HepG2 (cell line): Measurements from ENCODE around the gene AAR2. TPM values are rescaled to one million over a fixed set of nuclear protein-coding genes. Genes with fewer than 3 reads are reported as not detected.

Source experiments
- ADNP ChIP-seq: sonication (generic); formaldehyde crosslinking; IDR thresholded peaks from 2 replicates; pipeline ENCODE4 v1.4.0; 2020; ENCODE audit warnings: missing genetic modification reagents
- ARHGAP35 ChIP-seq: sonication (generic); formaldehyde crosslinking; IDR thresholded peaks from 2 replicates; pipeline ENCODE4 v1.9.0; 2022; ENCODE audit warnings: mild to moderate bottlenecking, inconsistent platforms, moderate library complexity, missing genetic modification reagents, borderline replicate concordance
- ATF6 ChIP-seq: sonication (generic); formaldehyde crosslinking; conservative IDR thresholded peaks from 2 replicates; pipeline ENCODE4 v1.4.0; 2020; ENCODE audit warnings: missing genetic modification reagents
- CBX1 ChIP-seq: IDR thresholded peaks from one replicate; pipeline ENCODE4 v1.6.1; 2016; ENCODE audit warnings: antibody characterized with exemption, low read depth
- CENPT ChIP-seq: sonication (generic); formaldehyde crosslinking; IDR thresholded peaks from 2 replicates; pipeline ENCODE4 v1.8.0; 2022; ENCODE audit warnings: low read depth, mild to moderate bottlenecking, moderate library complexity, missing genetic modification reagents
- EP300 ChIP-seq, 3 experiments: sonication (generic) in 1 of 3; formaldehyde crosslinking in 1 of 3; IDR thresholded peaks; 2 replicates each; pipeline versions ENCODE4 v1.5.1 to v1.6.1; 2011 to 2020; ENCODE audit warnings: low read depth in 2 of 3, low read length in 2 of 3, borderline replicate concordance in 1 of 3, improper control_type of control experiment in 1 of 3, mild to moderate bottlenecking in 1 of 3, missing genetic modification reagents in 1 of 3, moderate library complexity in 1 of 3
- FOXO4 ChIP-seq: sonication (generic); formaldehyde crosslinking; conservative IDR thresholded peaks from 2 replicates; pipeline ENCODE4 v1.8.1; 2023; ENCODE audit warnings: missing genetic modification reagents
- MNT ChIP-seq: fragments of 450-650 bp; IDR thresholded peaks from 2 replicates; pipeline ENCODE4 v1.6.1; 2016
- MTA1 ChIP-seq: sonication (generic); formaldehyde crosslinking; IDR thresholded peaks from 2 replicates; pipeline ENCODE4 v1.4.0; 2020; ENCODE audit warnings: missing genetic modification reagents, mild to moderate bottlenecking, borderline replicate concordance
- MTERF4 ChIP-seq: sonication (generic); formaldehyde crosslinking; IDR thresholded peaks from 2 replicates; pipeline ENCODE4 v1.8.0; 2023; ENCODE audit warnings: mild to moderate bottlenecking, missing genetic modification reagents
- NR2F1 ChIP-seq, 2 experiments: fragments of 450-650 bp in 1 of 2; formaldehyde crosslinking in 1 of 2; IDR thresholded peaks; 2 replicates each; pipeline versions ENCODE4 v1.5.0 to v1.6.1; 2016 to 2020; ENCODE audit warnings: mild to moderate bottlenecking in 1 of 2, missing compliant biosample characterization in 1 of 2, missing genetic modification reagents in 1 of 2, moderate library complexity in 1 of 2
- PHF8 ChIP-seq: sonication (generic); formaldehyde crosslinking; IDR thresholded peaks from 2 replicates; pipeline ENCODE4 v1.5.0; 2020; ENCODE audit warnings: missing genetic modification reagents
- SP5 ChIP-seq: IDR thresholded peaks from 2 replicates; pipeline ENCODE4 v1.6.1; 2016; ENCODE audit warnings: low read depth, borderline replicate concordance
- TERF1 ChIP-seq: sonication (generic); formaldehyde crosslinking; IDR thresholded peaks from 2 replicates; pipeline ENCODE4 v1.8.0; 2022; ENCODE audit warnings: mild to moderate bottlenecking, missing genetic modification reagents, moderate library complexity
- ZBTB2 ChIP-seq: sonication (generic); formaldehyde crosslinking; IDR thresholded peaks from 2 replicates; pipeline ENCODE4 v1.8.0; 2022; ENCODE audit warnings: low read depth, missing genetic modification reagents
- ZBTB3 ChIP-seq: sonication (generic); formaldehyde crosslinking; IDR thresholded peaks from 2 replicates; pipeline ENCODE4 v1.4.0; 2020; ENCODE audit warnings: low read depth, mild to moderate bottlenecking, moderate library complexity, missing genetic modification reagents, borderline replicate concordance
- ZNF12 ChIP-seq: sonication (generic); formaldehyde crosslinking; IDR thresholded peaks from 2 replicates; pipeline ENCODE4 v1.5.0; 2020; ENCODE audit warnings: missing genetic modification reagents
- ZNF333 ChIP-seq: sonication (generic); formaldehyde crosslinking; IDR thresholded peaks from 2 replicates; pipeline ENCODE4 v1.4.0; 2020; ENCODE audit warnings: mild to moderate bottlenecking, missing genetic modification reagents, borderline replicate concordance
- ZNF432 ChIP-seq: sonication (generic); formaldehyde crosslinking; IDR thresholded peaks from 2 replicates; pipeline ENCODE4 v1.5.0; 2020; ENCODE audit warnings: missing genetic modification reagents, mild to moderate bottlenecking, borderline replicate concordance
- ZNF549 ChIP-seq: sonication (generic); formaldehyde crosslinking; IDR thresholded peaks from 2 replicates; pipeline ENCODE4 v1.5.0; 2020; ENCODE audit warnings: missing genetic modification reagents
- ZNF557 ChIP-seq: sonication (generic); formaldehyde crosslinking; IDR thresholded peaks from 2 replicates; pipeline ENCODE4 v1.4.0; 2020; ENCODE audit warnings: missing genetic modification reagents
- ZSCAN9 ChIP-seq: IDR thresholded peaks from 2 replicates; pipeline ENCODE4 v1.6.1; 2016; ENCODE audit warnings: borderline replicate concordance
- polyA plus RNA-seq, 8 experiments: library from polyadenylated mRNA; depleted of rRNA in 3 of 8; stranded (reverse) in 7 of 8; unstranded in 1 of 8; fragments of >200 nt; fragmentation: Illumina TruSeq in 4 of 8; extraction: Trizol in 4 of 8; gene quantifications; 2 replicates each; pipeline versions ENCODE4 v1.2.1 to v1.2.3, GENCODE V29; 2011 to 2016; ENCODE audit warnings: low read depth in 4 of 8, missing spikeins in 1 of 8, mixed read lengths in 1 of 8; ENCODE audit not compliant: insufficient read depth in 1 of 8
- total RNA-seq, 5 experiments: library from RNA; depleted of rRNA; stranded (reverse); fragments of >200 nt; fragmentation: Illumina TruSeq; extraction: Trizol; gene quantifications; 2 replicates each; pipeline ENCODE4 v1.2.3, GENCODE V29; 2016; ENCODE audit warnings: low read depth in 1 of 5

AAR2 gene
- total and polyA plus RNA-seq, 2 of the 13 experiments (the other 11 are each of a cell fraction or from before 2014, with no cell fraction given), result 45.2 to 46.2 TPM

GRCh38 chr20:36202891-36203338 is 33.4 kb upstream of the AAR2 start (continued):
- TF ChIP-seq EP300 (IDR thresholded peaks at IDR 0.05; ENCODE audit: low read depth in 2 of 2, low read length in 2 of 2), result no peak
- TF ChIP-seq EP300 (CRISPR knock-in tag; IDR thresholded peaks at IDR 0.05; ENCODE audit: borderline replicate concordance), result no peak
- no peak for TF ChIP-seq FOXO4 (CRISPR knock-in tag)
- no peak for TF ChIP-seq MTA1 (CRISPR knock-in tag)
- no peak for TF ChIP-seq MNT
- TF ChIP-seq ARHGAP35 (CRISPR knock-in tag), result no peak
- no peak for TF ChIP-seq ADNP
- no peak for TF ChIP-seq ZNF557 (CRISPR knock-in tag)
- no peak for TF ChIP-seq NR2F1 (CRISPR knock-in tag; IDR thresholded peaks at IDR 0.05)
- TF ChIP-seq ZBTB2, result no peak
- TF ChIP-seq ZBTB3 (CRISPR knock-in tag), result no peak
- TF ChIP-seq ZNF12, result no peak
- TF ChIP-seq SP5, result no peak
- no peak for TF ChIP-seq MTERF4 (CRISPR knock-in tag)
- TF ChIP-seq CBX1, result no peak
- TF ChIP-seq ZSCAN9 (CRISPR knock-in tag), result no peak; the same call in 1 of the 2 replicates
- no peak for TF ChIP-seq ZNF333 (CRISPR knock-in tag)
- no peak for TF ChIP-seq PHF8 (CRISPR knock-in tag)
- TF ChIP-seq ZNF549, result no peak
- TF ChIP-seq TERF1 (CRISPR knock-in tag), result no peak
- TF ChIP-seq CENPT (CRISPR knock-in tag), result no peak
- TF ChIP-seq ZNF432 (CRISPR knock-in tag), result no peak
- no peak for TF ChIP-seq ATF6 (CRISPR knock-in tag)
